Transverse colon (tissue), 4 donors: ENCODE measurements around the gene STAC3. TPM values are rescaled to one million over a fixed set of nuclear protein-coding genes. Genes with fewer than 3 reads are reported as not detected.

Experiments
- DNase-seq: peaks from one replicate; pipeline ENCODE4 v3.0.0-alpha.2; 2019
- H3K27ac ChIP-seq, 4 donors: fragments of 200-600 bp; sonication (generic); 2 replicates each; pipeline ENCODE4 v1.5.1; 2016 to 2018; ENCODE audit warnings: inconsistent platforms in 4 of 4
- H3K27me3 ChIP-seq: fragments of 200-600 bp; sonication (generic); 2 replicates; pipeline ENCODE4 v1.5.1; 2017; ENCODE audit warnings: inconsistent platforms
- H3K36me3 ChIP-seq, 4 donors: fragments of 200-600 bp; sonication (generic); 2 replicates each; pipeline ENCODE4 v1.5.1; 2017 to 2019; ENCODE audit warnings: inconsistent platforms in 4 of 4
- H3K4me1 ChIP-seq, 4 donors: fragments of 200-600 bp; sonication (generic); 2 replicates each; pipeline ENCODE4 v1.5.1; 2017 to 2020; ENCODE audit warnings: inconsistent platforms in 4 of 4
- H3K4me3 ChIP-seq, 4 donors: fragments of 200-600 bp; sonication (generic); 1 replicate in 1 of 4; 2 replicates in 3 of 4; pipeline versions ENCODE4 v1.5.1 to v1.6.1; 2017 to 2019; ENCODE audit warnings: inconsistent platforms in 4 of 4
- H3K9me3 ChIP-seq, 2 donors: fragments of 200-600 bp; sonication (generic); 2 replicates each; pipeline ENCODE4 v1.5.1; 2017 to 2019; ENCODE audit warnings: inconsistent platforms in 2 of 2
- EP300 ChIP-seq: sonication (generic); formaldehyde crosslinking; IDR thresholded peaks from one replicate; pipeline ENCODE4 v1.6.1; 2017; ENCODE audit warnings: antibody characterized with exemption, low read depth
- POLR2A ChIP-seq: fragments of 450-650 bp; IDR thresholded peaks from one replicate; pipeline ENCODE4 v1.6.1; 2016; ENCODE audit warnings: antibody characterized with exemption, mild to moderate bottlenecking, moderate library complexity
- POLR2AphosphoS5 ChIP-seq, 3 donors: sonication (generic); formaldehyde crosslinking; IDR thresholded peaks; one replicate each; pipeline ENCODE4 v1.6.1; 2016; ENCODE audit warnings: antibody characterized with exemption in 3 of 3
- WGBS, 2 donors: methylation state at CpG; one replicate each; pipeline ENCODE4 v1.1.5; 2018; ENCODE audit warnings: low coverage in 1 of 2; 5-methylcytosine and 5-hydroxymethylcytosine counted together
- in situ Hi-C, 4 donors: fragments of 200-750 bp; cut with MboI; loops; one replicate each; pipeline versions ENCODE4 v1.15.0 to v1.15.1; 2017; ENCODE audit warnings: low sequenced_read_pairs in 3 of 4, low pct_ligation_motif_present in 1 of 4, low pct_unique_long_range_greater_than_20kb in 1 of 4
- intact Hi-C: fragments of 100-400 bp; cut with DNase I; formaldehyde crosslinking; loops from one replicate; pipeline ENCODE4 v1.15.1; 2023; ENCODE audit warnings: low total_unique reads
- total RNA-seq, 4 donors: library from RNA; depleted of rRNA; stranded (reverse); fragments of >200 nt; gene quantifications; one replicate each; pipeline ENCODE4 v1.1.0, GENCODE V29; 2016
- TF ChIP-seq, protein P1 (sequence below), 5 experiments: fragments of 200-600 bp in 3 of 5; fragments of 450-650 bp in 2 of 5; sonication (generic) in 3 of 5; IDR thresholded peaks; 1 replicate in 2 of 5; 2 replicates in 3 of 5; pipeline ENCODE4 v1.5.1; 2016 to 2017; ENCODE audit warnings: antibody characterized with exemption in 5 of 5, inconsistent platforms in 3 of 5, mild to moderate bottlenecking in 2 of 5, moderate library complexity in 1 of 5

Gene STAC3
- total RNA-seq, 4 donors from 2014 or later = 1.8 to 3.3 (median 1.9) TPM

DNA sequence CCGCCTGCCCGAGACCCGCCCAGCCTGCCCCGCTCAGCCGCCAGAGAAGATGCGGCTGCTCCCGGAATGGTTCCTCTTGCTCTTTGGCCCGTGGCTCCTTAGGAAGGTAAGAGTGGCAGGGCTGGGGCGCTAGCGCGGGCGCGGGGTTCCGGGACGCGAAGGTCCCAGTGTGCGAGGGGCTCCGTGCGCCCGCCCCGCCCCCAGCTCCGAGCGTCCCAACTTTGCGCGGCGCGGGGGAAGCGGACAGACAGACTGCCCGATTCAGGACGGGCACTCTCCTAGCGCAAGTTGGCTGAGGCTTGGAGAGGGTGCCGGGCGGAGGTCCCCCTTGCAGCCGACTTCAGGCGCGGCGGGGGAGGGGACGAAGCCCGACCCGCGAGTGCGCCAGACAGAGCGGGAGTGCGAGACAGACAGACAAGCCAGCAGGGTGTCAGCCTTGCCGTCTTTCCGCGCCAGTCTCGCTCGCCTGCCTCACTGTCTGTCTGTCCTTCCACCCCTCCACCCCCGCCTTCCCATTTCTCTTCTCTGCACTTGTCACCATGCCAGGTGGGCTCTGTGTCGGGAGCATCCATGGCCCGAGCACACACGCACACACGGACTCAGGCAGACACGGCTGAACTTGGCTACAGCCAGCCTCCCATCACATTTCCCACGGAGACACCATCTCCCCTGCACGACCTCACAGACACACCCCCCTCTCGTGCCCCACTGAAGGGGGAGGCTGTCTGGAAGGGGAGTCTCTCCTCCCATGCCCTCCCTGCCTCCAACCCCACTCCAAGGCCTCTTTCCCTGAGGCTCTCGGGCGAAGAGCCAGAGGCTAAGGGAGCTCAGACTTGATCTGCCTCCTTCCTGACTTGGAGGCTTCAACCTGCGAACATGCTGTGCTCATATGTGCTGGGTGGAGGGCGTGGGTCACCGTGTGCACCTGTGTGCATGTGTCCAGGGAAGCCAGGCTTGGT is 33.8 kb downstream of the STAC3 start:
- TF ChIP-seq, protein P1, sequence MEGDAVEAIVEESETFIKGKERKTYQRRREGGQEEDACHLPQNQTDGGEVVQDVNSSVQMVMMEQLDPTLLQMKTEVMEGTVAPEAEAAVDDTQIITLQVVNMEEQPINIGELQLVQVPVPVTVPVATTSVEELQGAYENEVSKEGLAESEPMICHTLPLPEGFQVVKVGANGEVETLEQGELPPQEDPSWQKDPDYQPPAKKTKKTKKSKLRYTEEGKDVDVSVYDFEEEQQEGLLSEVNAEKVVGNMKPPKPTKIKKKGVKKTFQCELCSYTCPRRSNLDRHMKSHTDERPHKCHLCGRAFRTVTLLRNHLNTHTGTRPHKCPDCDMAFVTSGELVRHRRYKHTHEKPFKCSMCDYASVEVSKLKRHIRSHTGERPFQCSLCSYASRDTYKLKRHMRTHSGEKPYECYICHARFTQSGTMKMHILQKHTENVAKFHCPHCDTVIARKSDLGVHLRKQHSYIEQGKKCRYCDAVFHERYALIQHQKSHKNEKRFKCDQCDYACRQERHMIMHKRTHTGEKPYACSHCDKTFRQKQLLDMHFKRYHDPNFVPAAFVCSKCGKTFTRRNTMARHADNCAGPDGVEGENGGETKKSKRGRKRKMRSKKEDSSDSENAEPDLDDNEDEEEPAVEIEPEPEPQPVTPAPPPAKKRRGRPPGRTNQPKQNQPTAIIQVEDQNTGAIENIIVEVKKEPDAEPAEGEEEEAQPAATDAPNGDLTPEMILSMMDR (IDR thresholded peaks at IDR 0.05) = no peak
- no peak for TF ChIP-seq POLR2A
- TF ChIP-seq POLR2AphosphoS5 (IDR thresholded peaks at IDR 0.05) = no peak
- TF ChIP-seq EP300 = no peak
- in situ Hi-C loops = no loop called here
- no peaks in the 10 kb centered on the region for H3K36me3 ChIP-seq
- peaks cover 16 to 27% (median 18%) of the 10 kb centered on the region in 4 donors for H3K4me1 ChIP-seq
- no peaks in the 10 kb centered on the region for H3K9me3 ChIP-seq
- H3K4me3 ChIP-seq = peak overlapping the region; percentile 16 to 52 (median 28)
- H3K27ac ChIP-seq = no peak overlapping the region
- intact Hi-C loops = no loop called here
- WGBS, 2 donors = 4% methylated on average over 45 of the region's 63 CpGs; no CpG with 5 or more reads in 1 of the 2 donors
- no peak for DNase-seq
- peaks cover 78% of the 10 kb centered on the region for H3K27me3 ChIP-seq

GRCh38 chr12:57216014-57216911 is 34.7 kb downstream of the STAC3 start, which contains the start of gene NXPH4:
Gene NXPH4 (plus strand): TSS chr12:57216794. CDS start chr12:57216970, 176 bp downstream.
- intact Hi-C loops = no loop called here
- TF ChIP-seq, protein P1 (IDR thresholded peaks at IDR 0.05) = no peak
- TF ChIP-seq POLR2A = no peak
- no peak for TF ChIP-seq EP300
- TF ChIP-seq POLR2AphosphoS5 (IDR thresholded peaks at IDR 0.05) = no peak
- in situ Hi-C loops = no loop called here

GRCh38 chr12:57215668-57216013 is 35.3 kb downstream of the STAC3 start:
- Histone ChIP-seq H3K4me1 (peaks cover 16 to 27% (median 18%) of the 10 kb centered on the region in 4 donors), H3K27ac (no peak overlapping the region), H3K36me3 (no peaks in the 10 kb centered on the region), H3K9me3 (no peaks in the 10 kb centered on the region), H3K27me3 (peaks cover 62% of the 10 kb centered on the region), H3K4me3 (no peak overlapping the region)
- no peak for TF ChIP-seq POLR2A
- TF ChIP-seq POLR2AphosphoS5 (IDR thresholded peaks at IDR 0.05) = no peak
- no peak for TF ChIP-seq EP300
- TF ChIP-seq, protein P1 (IDR thresholded peaks at IDR 0.05) = no peak
- no peak for DNase-seq
- intact Hi-C loops = no loop called here
- WGBS, 2 donors = 11% methylated on average over 7 of the region's 7 CpGs; no CpG with 5 or more reads in 1 of the 2 donors
- in situ Hi-C loops = no loop called here

More at GRCh38 chr12:57216014-57216911, 34.7 kb downstream of the STAC3 start, which contains the start of gene NXPH4:
- H3K27me3 ChIP-seq = peaks cover 68% of the 10 kb centered on the region
- H3K4me1 ChIP-seq = peaks cover 16 to 27% (median 18%) of the 10 kb centered on the region in 4 donors
- H3K4me3 ChIP-seq = peak within 1 kb of the TSS; percentile 18 to 52 (median 32)
- no peak within 1 kb of the TSS for H3K27ac ChIP-seq
- peak; percentile 54 for DNase-seq
- no peaks in the 10 kb centered on the region for H3K36me3 ChIP-seq
- 0 to 2% methylated on average over 2 to 54 of the region's 102 CpGs for WGBS, 2 donors
- no peaks in the 10 kb centered on the region for H3K9me3 ChIP-seq

DNA sequence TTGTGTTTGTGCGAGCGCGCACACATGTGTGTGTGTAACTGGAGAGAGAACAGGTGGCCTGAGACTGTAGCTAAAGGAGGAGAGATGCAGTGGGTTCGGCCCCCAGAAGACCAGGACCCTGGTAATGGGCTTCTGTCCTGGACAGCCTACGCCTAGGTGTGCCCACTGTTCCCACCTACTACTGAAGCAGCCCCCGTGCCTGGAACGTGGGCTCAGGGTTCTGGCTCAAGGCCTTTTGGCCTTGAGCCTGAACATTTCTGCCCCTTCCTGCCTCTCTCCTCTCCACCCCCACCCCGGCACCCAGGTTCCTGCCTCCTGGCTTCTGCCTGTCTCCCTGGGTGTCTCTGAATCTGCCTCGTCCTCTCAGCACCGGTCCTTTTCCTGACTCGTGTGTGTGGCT is 35.9 kb downstream of the STAC3 start:
- DNase-seq = no peak
- WGBS, 2 donors = 0 to 32% methylated on average over 1 to 11 of the region's 11 CpGs
- Histone ChIP-seq H3K27me3 (peaks cover 56% of the 10 kb centered on the region), H3K36me3 (no peaks in the 10 kb centered on the region), H3K4me1 (peaks cover 16 to 27% (median 18%) of the 10 kb centered on the region in 4 donors), H3K27ac (no peak overlapping the region), H3K9me3 (no peaks in the 10 kb centered on the region), H3K4me3 (no peak overlapping the region)
- intact Hi-C loops (no loop called here), in situ Hi-C loops (no loop called here)
- no peak for TF ChIP-seq EP300
- TF ChIP-seq, protein P1 (IDR thresholded peaks at IDR 0.05) = no peak
- no peak for TF ChIP-seq POLR2A
- TF ChIP-seq POLR2AphosphoS5 (IDR thresholded peaks at IDR 0.05) = no peak
